Thoracic aorta endothelial cell (primary cell): ENCODE results near the gene GCAT. TPM values are rescaled to one million over a fixed set of nuclear protein-coding genes. Genes with fewer than 3 reads are reported as not detected.

Experiments
- small RNA-seq: library from RNA; depleted of rRNA; stranded (forward); fragments of <200 nt; gene quantifications from one replicate; pipeline ENCODE3, GENCODE V24; 2012
- total RNA-seq: library from RNA; depleted of rRNA; stranded (reverse); fragments of >200 nt; gene quantifications from 2 replicates; pipeline ENCODE4 v1.2.3, GENCODE V29; 2012

The GCAT gene
- 18.0 and 32.3 TPM in 2 replicates for total RNA-seq

DNA sequence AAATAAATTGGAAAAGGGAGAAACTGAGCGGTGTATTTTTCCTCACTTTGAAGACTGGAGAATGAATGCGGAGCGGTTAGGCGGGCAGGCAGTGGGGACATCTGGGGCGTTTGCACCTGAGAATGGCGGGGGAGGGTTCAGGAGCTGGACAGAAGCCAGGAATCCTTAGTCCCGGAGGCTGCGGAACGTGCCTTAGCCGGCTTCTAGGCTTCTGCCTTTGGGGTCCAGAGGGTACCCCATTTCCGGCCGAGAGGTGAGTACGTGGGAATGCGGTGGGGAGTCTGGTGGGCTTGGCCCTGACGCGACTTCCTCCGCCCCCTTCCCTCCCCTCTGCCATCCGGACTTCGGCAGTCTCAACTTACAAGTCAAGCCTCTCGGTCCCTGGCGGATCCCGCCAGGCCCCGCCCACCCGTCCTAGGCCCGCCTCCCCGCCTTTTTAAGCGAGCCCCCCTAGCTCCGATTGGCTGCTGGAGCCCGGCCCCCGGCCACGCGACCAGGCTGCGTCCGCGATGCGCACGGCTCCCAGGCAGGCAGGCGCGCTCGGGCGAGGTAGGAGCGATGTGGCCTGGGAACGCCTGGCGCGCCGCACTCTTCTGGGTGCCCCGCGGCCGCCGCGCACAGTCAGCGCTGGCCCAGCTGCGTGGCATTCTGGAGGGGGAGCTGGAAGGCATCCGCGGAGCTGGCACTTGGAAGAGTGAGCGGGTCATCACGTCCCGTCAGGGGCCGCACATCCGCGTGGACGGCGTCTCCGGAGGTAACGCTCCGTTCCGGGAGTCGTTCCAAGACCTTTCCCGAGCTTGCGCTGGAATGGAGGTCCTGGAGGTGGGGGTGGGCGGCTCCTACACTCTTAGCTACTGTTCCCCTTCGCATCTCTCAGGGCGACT is at the start of gene GCAT:
Gene GCAT (plus strand): TSS at position 525 of the 884 bp plus-strand sequence. CDS start 34 bp downstream, at position 559.

DNA sequence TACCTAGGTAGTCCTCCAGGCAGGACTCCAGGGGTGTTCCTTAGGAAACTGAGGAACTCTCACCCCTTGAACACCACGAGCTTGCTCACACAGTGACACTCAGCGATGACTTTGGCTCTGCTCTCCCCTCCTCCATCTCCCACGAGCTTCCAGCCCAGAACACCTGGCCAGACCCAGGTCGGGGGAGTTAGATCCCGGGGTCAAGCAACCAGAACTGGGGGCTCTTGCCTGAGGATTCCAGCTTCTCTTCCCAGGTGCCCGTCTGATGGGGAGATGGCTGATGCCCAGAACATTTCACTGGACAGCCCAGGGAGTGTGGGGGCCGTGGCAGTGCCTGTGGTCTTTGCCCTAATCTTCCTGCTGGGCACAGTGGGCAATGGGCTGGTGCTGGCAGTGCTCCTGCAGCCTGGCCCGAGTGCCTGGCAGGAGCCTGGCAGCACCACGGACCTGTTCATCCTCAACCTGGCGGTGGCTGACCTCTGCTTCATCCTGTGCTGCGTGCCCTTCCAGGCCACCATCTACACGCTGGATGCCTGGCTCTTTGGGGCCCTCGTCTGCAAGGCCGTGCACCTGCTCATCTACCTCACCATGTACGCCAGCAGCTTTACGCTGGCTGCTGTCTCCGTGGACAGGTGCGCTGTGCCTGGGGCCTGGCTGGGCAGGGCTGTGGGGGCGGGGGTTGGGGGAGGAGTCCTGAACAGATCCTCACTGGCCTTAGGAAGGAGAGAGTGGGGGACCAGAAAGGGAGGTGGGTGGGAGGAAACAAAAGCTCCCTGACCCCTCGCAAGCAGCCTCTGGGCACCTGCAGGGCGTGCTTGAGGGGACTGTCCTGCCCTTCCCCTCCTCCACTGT is 15.6 kb downstream of the GCAT start, which contains the start of gene GALR3:
Gene GALR3 (plus strand): TSS at position 249 of the 852 bp plus-strand sequence. CDS start 25 bp downstream, at position 274.

DNA sequence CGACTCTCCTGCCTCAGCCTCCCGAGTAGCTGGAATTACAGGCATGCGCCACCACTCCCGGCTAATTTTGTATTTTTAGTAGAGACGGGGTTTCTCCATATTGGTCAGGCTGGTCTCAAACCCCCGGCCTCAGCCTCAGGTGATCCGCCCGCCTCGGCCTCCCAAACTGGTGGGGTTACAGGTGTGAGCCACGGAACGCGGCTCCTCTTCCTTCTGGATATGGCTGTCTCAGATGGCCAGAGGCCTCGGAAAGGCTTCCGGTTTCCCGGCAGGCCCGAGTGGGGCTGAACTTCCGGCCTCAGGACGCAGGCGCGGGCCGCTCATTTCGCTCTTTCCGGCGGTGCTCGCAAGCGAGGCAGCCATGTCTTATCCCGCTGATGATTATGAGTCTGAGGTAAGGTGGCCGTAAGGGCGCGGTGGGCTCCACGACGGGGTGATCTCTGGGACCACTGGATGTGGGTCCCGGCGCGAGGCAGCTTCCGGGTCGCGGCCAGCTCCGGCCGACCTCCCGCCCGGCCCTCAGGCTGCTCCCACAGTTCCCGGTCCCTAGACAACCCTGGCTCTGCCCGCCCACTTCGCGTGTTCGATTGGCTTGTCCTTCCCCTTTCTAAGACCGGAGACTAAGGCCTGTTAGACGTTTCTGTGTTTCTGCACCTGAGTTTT is 41.5 kb downstream of the GCAT start, which contains the start of gene EIF3L:
Gene EIF3L (plus strand): TSS at position 331 of the 663 bp plus-strand sequence. CDS start 31 bp downstream, at position 362.

Small RNA genes within 50 kb of the gene (small RNA-seq; reads per million reads assigned to genes)
- gene MIR659, result 3.4 reads per million, percentile 69 among the genes with 10 or more reads in this experiment

Other genes starting within 250 kb of the GCAT start
- 39.8 and 43.1 TPM in 2 replicates for gene CDC42EP1, start 247.5 kb upstream of the GCAT start, total RNA-seq
- gene LGALS2, start 227.8 kb upstream of the GCAT start, total RNA-seq, result not detected in 2 replicates
- gene GGA1, start 199.1 kb upstream of the GCAT start, total RNA-seq, result 44.1 and 44.8 TPM in 2 replicates
- 0.79 and 0.93 TPM in 2 replicates for gene SH3BP1, start 168.3 kb upstream of the GCAT start, total RNA-seq
- 9.2 and 12.9 TPM in 2 replicates for gene PDXP, start 149.2 kb upstream of the GCAT start, total RNA-seq
- gene LGALS1, start 132.3 kb upstream of the GCAT start, total RNA-seq, result 2,227 and 2,718 TPM in 2 replicates
- gene NOL12, start 121.6 kb upstream of the GCAT start, total RNA-seq, result 21.1 and 23.5 TPM in 2 replicates
- 83.8 and 88.0 TPM in 2 replicates for gene TRIOBP, start 110.9 kb upstream of the GCAT start, total RNA-seq
- not detected in 2 replicates for gene GALR3, start 15.4 kb downstream of the GCAT start, total RNA-seq
- gene ANKRD54, start 36.4 kb downstream of the GCAT start, total RNA-seq, result 30.6 and 41.4 TPM in 2 replicates
- gene EIF3L, start 41.5 kb downstream of the GCAT start, total RNA-seq, result 327 and 367 TPM in 2 replicates
- gene MICALL1, start 98.4 kb downstream of the GCAT start, total RNA-seq, result 49.0 and 49.1 TPM in 2 replicates
- 0.22 and 0.27 TPM in 2 replicates for gene C22orf23, start 145.7 kb downstream of the GCAT start, total RNA-seq
- 24.6 and 40.6 TPM in 2 replicates for gene POLR2F, start 145.8 kb downstream of the GCAT start, total RNA-seq
- not detected in 2 replicates for gene SOX10, start 176.6 kb downstream of the GCAT start, total RNA-seq
- 6.1 and 11.1 TPM in 2 replicates for gene PICK1, start 249.5 kb downstream of the GCAT start, total RNA-seq